Cerebellar cortex (tissue), 1 donor: ENCODE measurements around the gene PANX3.
"Not testable (repeated sequence)": the region's sequence is repeated elsewhere in the genome, so short reads cannot be mapped to it uniquely, and the experiment has no call there.

Experiments
- DNase-seq: peaks from one replicate; pipeline ENCODE4 v3.0.0-alpha.2; 2015; ENCODE audit warnings: low spot score

The PANX3 gene

DNA sequence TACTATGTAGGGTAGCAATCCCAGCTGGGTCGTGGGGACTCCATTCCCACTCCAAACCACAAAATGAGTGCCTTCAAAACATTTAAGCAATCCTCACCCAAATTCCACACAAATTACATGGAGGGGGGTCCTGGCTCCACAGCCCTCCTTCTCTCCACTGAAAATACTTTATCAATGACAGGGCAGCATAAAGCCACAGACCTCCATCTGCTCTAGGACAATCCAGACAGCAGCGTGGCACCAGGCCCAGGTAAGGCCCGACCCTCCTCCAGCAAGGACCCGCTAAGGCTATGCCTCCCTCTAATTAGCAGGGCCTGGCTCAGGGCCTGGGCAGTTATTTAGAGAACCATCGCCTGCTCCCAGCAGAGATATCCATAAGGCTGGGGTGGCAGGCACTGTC lies at the start of gene PANX3:
Gene PANX3 (plus strand): TSS at position 365 of the 400 bp plus-strand sequence. CDS start 129 bp downstream, outside the sequence.
- no peak for DNase-seq

DNA sequence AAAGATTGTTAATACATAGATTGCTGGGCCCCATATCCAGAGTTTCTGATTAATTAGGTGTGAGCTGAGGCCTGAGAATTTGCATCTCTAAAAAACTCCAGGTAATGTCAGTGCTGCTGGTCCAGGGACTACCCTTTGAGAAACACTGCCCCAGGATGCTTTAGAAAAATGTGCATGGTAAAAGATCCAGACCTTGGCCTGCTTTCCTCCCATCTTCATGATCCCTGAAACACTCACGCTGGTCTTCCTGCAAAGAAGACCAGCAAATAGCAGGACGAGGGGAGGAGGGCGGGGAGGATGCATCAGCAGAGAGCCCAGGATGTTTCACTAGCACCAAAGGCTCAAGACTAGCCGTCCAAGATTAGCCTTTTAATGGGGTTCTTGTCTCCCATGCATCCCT lies 41.5 kb upstream of the PANX3 start, which contains the start of gene OR8A1:
Gene OR8A1 (plus strand): TSS at position 301 of the 400 bp plus-strand sequence. CDS start 123 bp downstream, outside the sequence.
- no peak for DNase-seq

- no peak for DNase-seq
Observed at GRCh38 chr11:124570160-124570559, 41.1 kb upstream of the PANX3 start.

DNA sequence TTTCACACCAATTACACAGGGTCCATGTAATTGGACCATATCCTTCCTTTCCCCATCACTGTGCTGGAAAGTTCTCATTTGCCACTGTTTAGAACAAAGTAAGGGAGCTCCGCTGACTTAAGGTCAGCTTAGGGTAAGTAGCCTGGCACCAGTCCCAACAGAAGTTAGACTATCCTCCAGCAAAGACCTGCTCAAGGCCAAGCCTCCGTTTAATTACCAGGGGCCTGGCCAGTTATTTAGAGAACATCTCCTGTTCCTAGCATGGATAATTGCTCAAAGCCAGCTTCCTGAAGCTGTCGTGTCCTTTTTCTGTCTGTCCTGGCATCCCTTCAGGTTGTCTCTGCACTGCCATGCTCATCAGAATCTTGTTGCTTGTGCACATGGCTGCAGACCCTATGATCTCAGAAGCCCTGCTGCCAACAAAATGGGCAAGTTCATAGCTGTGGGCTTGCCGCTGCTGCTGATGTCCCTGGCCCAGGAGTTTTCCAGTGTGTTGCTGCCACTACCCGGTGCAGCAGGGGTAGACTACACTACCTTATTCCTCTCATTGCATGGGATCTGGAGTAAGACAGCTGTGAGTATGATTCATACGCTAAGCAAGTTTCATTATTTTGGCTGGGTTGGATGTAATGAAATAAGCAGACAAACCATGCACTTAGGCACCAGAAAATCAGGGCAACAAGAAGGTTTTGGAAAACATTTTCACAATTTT lies 33.4 kb upstream of the PANX3 start:
- no peak for DNase-seq

DNA sequence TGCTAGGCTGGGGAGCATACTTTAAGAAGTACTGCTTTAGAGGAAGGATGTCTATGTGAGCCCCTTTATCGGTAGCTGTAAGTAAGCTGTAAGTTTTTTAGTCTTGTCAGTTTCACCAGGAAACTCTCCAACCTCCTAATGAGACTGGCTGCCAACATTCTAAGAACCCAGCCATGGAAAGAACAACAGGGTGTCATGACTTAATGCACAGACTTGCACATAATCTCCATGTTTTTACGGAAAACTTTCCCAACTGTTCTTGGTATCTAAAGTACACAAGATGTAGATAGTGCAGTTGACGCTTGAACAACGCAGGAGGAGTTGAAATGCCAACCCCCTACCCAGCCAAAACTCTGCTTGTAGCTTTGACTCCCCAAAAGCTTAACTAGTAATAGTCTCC lies 32.5 kb upstream of the PANX3 start:
- DNase-seq, result no peak

- DNase-seq, result no peak
Observed at GRCh38 chr11:124581817-124582216, 29.4 kb upstream of the PANX3 start.

DNA sequence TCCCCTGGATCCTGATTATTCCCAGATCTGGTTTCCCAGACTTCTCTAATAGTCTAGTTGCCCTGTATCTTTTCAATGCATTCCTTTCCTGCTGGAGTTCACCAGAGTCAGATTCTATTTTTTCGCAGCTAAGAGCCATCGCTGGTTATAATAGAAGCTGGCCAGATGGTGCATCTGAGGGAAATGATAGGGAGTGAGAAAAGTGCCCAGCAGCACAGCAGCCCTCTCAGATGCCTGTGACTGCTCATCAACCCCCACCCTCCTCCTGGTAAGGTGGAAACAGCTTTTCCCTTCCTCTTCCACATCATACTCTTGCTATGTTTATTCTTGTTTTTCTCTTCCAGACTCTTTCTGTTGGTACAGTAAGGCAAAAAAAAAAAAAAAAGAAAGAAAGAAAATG lies 28.7 kb upstream of the PANX3 start:
- no peak for DNase-seq

- DNase-seq, result no peak
Observed at GRCh38 chr11:124583781-124584180, 27.4 kb upstream of the PANX3 start.

DNA sequence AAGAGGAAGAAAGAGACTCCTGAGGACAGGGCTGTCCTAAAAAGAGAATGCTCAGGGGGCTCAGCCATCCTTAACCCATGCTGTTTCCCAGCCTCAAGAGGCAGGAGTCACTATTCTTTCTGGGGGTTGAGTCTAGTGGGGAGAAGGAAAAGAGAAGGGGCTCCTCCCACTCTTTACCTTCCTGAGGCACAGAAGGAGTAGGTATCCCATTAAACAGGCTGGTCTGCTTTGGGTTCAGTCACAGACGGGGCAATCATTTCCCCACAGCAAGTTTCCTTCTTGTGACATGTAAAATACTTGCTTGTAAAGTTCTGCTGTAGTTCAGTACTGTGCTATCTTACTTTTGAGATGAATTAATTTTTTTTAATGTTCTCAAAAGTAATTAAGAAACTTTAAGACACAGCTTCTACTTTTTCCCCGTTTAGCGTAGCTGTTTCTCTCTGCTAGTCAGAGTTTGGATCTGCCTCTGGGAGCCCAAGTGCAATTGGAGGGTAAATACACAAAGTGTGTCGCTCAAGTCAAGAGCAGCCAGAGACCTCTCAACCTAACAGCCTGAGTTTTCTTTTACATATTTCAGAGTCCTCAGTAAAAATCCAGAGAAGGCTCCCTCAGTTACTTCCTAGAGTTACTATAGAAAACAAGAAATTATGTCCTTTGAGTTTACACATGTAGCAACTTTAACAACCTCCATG lies 26.4 kb upstream of the PANX3 start:
- DNase-seq, result no peak

DNA sequence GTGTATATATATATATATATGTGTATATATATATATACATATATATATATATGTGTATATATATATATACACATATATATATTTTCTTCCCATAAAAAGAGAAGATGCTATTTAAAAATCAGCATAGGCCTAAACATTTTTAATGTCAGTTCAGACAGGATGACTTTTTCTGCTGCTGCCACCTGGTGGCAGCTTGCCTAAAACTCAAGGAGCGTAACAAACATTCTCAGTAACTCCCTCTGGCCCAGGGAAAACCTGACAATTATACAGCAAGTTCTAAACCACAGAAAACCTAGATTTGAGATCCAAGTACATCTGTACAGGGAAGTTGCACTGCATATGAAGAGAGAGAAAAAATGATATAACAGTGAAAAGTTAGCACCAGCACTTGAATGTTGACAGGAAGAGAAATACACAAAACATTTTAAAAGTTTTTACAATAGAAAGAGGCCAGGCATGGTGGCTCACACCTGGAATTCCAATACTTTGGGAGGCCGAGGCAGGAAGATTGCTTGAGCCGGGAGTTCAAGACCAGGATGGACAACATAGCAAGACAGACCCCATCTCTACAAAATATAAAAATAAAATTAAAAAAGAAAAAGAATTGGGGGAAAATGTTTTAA lies 24.9 kb upstream of the PANX3 start:
- peak; percentile 62 for DNase-seq

DNA sequence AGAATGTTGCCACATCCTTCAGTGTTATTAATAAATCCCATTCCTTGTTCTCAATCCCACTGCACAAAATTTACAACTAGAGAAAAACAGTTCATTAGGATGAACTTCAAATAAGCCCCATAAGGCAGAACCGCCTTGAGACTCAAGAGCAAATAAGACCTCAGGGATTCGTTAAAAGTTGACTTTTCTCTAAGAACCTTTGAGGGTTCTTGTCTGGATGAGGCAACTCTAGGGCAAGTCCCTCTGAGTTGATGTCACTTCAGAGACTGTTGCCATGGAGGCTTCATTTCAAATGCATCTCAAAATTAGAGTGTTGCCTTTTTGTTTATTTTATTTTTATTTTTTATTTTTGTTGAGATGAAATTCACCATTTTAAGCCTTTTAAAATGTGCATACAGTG lies 19.8 kb upstream of the PANX3 start:
- no peak for DNase-seq

- no peak for DNase-seq
Observed at GRCh38 chr11:124592627-124593026, 18.6 kb upstream of the PANX3 start.

GRCh38 chr11:124595302-124595701 lies 15.9 kb upstream of the PANX3 start:
- no peak for DNase-seq

GRCh38 chr11:124597626-124598025 lies 13.6 kb upstream of the PANX3 start:
- DNase-seq, result no peak

GRCh38 chr11:124600621-124601320 lies 10.5 kb upstream of the PANX3 start:
- no peak for DNase-seq

- DNase-seq, result no peak
Observed at GRCh38 chr11:124602193-124602592, 9.0 kb upstream of the PANX3 start.

- not testable (repeated sequence) for DNase-seq
Observed at GRCh38 chr11:124602723-124603122, 8.5 kb upstream of the PANX3 start.

DNA sequence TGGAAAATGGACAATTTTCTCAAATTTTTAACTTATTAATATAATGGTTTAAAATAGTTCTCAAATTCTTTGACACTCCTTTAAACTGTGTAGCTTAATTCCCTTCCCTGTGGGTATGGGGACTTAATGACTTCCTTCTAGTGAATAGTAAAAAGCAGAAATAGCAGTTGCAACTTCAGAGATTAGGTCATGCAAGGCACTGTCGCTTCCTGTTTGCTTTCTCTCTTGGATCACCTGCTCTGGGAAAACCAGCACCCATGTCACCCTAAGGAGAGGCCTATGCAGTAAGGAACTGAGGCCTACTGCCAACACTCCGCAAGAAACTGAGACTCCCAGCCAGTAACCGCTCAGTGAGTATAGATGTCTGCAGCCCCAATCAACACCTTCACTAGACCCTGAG lies 5.5 kb upstream of the PANX3 start:
- no peak for DNase-seq

- DNase-seq, result no peak
Observed at GRCh38 chr11:124608147-124608546, 3.1 kb upstream of the PANX3 start.

DNA sequence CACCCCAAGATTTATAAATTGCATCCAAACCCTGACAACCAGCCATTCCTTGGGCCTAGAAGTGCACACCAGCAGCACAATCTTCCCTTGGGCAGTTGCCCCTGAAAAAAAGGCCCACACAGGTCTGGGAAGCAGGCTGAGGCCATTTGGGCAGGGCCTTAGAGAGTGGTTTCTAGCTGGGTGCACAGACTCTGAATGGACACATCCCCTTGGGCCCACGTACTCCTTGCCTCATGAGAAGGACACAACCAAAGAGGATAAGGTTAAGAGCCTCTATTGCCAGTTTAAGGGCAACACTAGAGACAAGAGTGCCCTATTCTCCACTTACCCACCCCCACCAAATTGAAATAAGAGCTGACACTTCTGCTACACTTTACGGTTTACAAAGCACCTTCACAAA lies 933 bp upstream of the PANX3 start:
- DNase-seq, result no peak

DNA sequence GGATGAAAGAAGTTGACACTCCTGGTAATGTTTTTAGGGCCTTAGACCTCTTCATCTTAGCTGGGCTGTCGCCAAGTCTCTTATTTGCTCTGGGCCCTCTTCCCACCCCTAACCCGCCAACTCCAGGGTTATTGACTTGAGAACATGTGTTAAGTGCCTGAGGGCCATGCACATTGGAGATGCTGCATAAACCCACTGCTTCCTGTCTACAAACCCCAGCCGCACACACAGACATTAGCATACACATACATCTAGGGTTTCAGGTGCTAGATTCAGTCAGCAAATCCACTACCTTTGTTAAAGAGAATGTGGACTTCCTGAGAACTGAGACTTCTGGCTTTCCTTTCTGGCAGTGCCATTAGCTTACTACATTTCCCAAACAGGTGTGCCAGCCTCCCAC lies 817 bp downstream of the PANX3 start:
- no peak for DNase-seq

DNA sequence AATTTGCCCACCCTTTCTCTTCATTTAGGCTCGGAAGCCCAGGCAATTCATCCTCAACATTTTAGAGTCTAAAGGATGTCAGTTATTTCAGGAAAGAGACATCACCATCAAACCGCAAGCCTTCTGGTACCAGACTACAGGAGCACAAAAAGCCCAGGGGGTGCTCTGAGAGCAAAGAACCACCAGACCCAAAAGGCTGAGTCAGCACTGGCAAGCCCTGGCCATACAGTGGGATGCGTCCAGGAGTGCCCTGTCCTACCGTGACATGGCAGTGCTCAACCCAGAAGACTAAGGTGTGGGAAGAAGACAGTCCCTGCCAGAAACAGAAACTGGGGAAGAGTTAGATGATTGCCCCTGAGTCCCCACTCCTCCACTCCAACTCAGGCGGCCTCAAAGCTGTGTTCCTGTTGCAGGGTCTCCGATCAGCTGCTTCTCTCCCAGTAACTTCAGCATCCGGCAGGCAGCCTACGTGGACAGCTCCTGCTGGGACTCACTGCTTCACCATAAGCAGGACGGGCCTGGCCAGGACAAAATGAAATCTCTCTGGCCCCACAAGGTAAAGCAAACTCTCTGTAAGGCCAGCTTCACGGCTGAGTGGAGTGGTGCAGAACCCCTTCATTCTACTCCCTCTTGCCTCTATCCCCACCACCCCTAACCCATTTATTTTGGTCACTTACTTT lies 1.5 kb downstream of the PANX3 start:
- no peak for DNase-seq
